NCI-H82 (cell line): Measurements from ENCODE around the gene CLSTN2.

Experiments
- DNase-seq: peaks from one replicate; lab custom pipeline; 2025; lab: John Stamatoyannopoulos, UW

Gene CLSTN2

GRCh38 chr3:140093742-140094141, 158.8 kb downstream of the CLSTN2 start:
- peak; percentile 41 for DNase-seq

- no peak for DNase-seq
These were observed 159.5 kb downstream of the CLSTN2 start for GRCh38 chr3:140094487-140094886.

- DNase-seq: no peak
These were observed 161.1 kb downstream of the CLSTN2 start for GRCh38 chr3:140096037-140096436.

GRCh38 chr3:140097874-140098635, 163.1 kb downstream of the CLSTN2 start:
- peak; percentile 40 for DNase-seq

GRCh38 chr3:140100479-140100878, 165.5 kb downstream of the CLSTN2 start:
- no peak for DNase-seq

- DNase-seq: peak; percentile 14
These were observed 168.2 kb downstream of the CLSTN2 start for GRCh38 chr3:140103166-140103565.

- DNase-seq: no peak
These were observed 169.1 kb downstream of the CLSTN2 start for GRCh38 chr3:140103986-140104645.

GRCh38 chr3:140113996-140114788, 179.2 kb downstream of the CLSTN2 start:
- no peak for DNase-seq

- DNase-seq: no peak
These were observed 179.8 kb downstream of the CLSTN2 start for GRCh38 chr3:140114789-140115080.

GRCh38 chr3:140117096-140117526, 182.1 kb downstream of the CLSTN2 start:
- no peak for DNase-seq

GRCh38 chr3:140122183-140122582, 187.2 kb downstream of the CLSTN2 start:
- no peak for DNase-seq

GRCh38 chr3:140128217-140128616, 193.2 kb downstream of the CLSTN2 start:
- no peak for DNase-seq

GRCh38 chr3:140128631-140129030, 193.6 kb downstream of the CLSTN2 start:
- DNase-seq: peak; percentile 95

GRCh38 chr3:140129768-140130284, 194.8 kb downstream of the CLSTN2 start:
- no peak for DNase-seq

- no peak for DNase-seq
These were observed 196.9 kb downstream of the CLSTN2 start for GRCh38 chr3:140131895-140132294.

GRCh38 chr3:140134231-140134965, 199.4 kb downstream of the CLSTN2 start:
- DNase-seq: peak; percentile 98

- peak; percentile 70 for DNase-seq
These were observed 200.5 kb downstream of the CLSTN2 start for GRCh38 chr3:140135461-140135860.

- DNase-seq: no peak
These were observed 208.5 kb downstream of the CLSTN2 start for GRCh38 chr3:140143367-140144069.

GRCh38 chr3:140145528-140145927, 210.5 kb downstream of the CLSTN2 start:
- peak; percentile 14 for DNase-seq

- DNase-seq: peak; percentile 44
These were observed 211.7 kb downstream of the CLSTN2 start for GRCh38 chr3:140146668-140147067.

- peak; percentile 65 for DNase-seq
These were observed 213.0 kb downstream of the CLSTN2 start for GRCh38 chr3:140147965-140148490.
